Keratinocyte (primary cell): Measurements from ENCODE around the gene R3HDM2. TPM values are rescaled to one million over a fixed set of nuclear protein-coding genes. Genes with fewer than 3 reads are reported as not detected.

Experiments used
- DNase-seq: peaks from one replicate; pipeline ENCODE4 v3.0.0-alpha.2; 2011; ENCODE audit warnings: low read depth, missing footprints, low spot score
- FAIRE-seq: peaks from 2 replicates; lab custom pipeline; 2011; peaks lifted over from hg19 to GRCh38; lab: Jason Lieb, UNC
- H2AFZ ChIP-seq: 2 replicates; pipeline ENCODE4 v1.6.0; 2012; ENCODE audit warnings: low read length, control low read depth, inconsistent platforms; ENCODE audit not compliant: control insufficient read depth
- H3K27ac ChIP-seq: 2 replicates; pipeline ENCODE4 v1.5.1; 2011; ENCODE audit warnings: low read length; ENCODE audit not compliant: control insufficient read depth, insufficient read depth
- H3K27me3 ChIP-seq: 3 replicates; pipeline ENCODE4 v1.6.0; 2011; ENCODE audit warnings: low read length; ENCODE audit not compliant: control insufficient read depth, insufficient read depth; ENCODE audit errors: extremely low read depth
- H3K36me3 ChIP-seq, 2 experiments: 2 replicates in 1 of 2; 3 replicates in 1 of 2; pipeline ENCODE4 v1.5.1; 2011; ENCODE audit warnings: low read length in 2 of 2, mild to moderate bottlenecking in 1 of 2; ENCODE audit not compliant: control insufficient read depth in 2 of 2, insufficient read depth in 2 of 2; ENCODE audit errors: extremely low read depth in 1 of 2
- H3K4me1 ChIP-seq: 3 replicates; pipeline ENCODE4 v1.5.1; 2011; ENCODE audit warnings: low read length; ENCODE audit not compliant: control insufficient read depth, insufficient read depth; ENCODE audit errors: extremely low read depth
- H3K4me2 ChIP-seq: 3 replicates; pipeline ENCODE4 v1.6.0; 2011; ENCODE audit warnings: low read depth, low read length; ENCODE audit not compliant: control insufficient read depth, insufficient read depth; ENCODE audit errors: extremely low read depth
- H3K4me3 ChIP-seq, 3 experiments: fragments of 200-600 bp in 1 of 3; sonication (generic) in 1 of 3; 2 replicates in 2 of 3; 3 replicates in 1 of 3; pipeline ENCODE4 v1.5.1; 2011 to 2016; ENCODE audit warnings: low read length in 3 of 3, mild to moderate bottlenecking in 3 of 3, control low read depth in 2 of 3, inconsistent platforms in 1 of 3, low read depth in 1 of 3, mixed read lengths in 1 of 3, mixed run types in 1 of 3, moderate library complexity in 1 of 3; ENCODE audit not compliant: control insufficient read depth in 2 of 3, insufficient read depth in 2 of 3; ENCODE audit errors: extremely low read depth in 1 of 3
- H3K79me2 ChIP-seq: 2 replicates; pipeline ENCODE4 v1.6.0; 2012; ENCODE audit warnings: low read length; ENCODE audit not compliant: control insufficient read depth, insufficient read depth
- H3K9ac ChIP-seq: 3 replicates; pipeline ENCODE4 v1.6.0; 2011; ENCODE audit warnings: low read length; ENCODE audit not compliant: control insufficient read depth, insufficient read depth; ENCODE audit errors: extremely low read depth
- H3K9me1 ChIP-seq: 3 replicates; pipeline ENCODE4 v1.6.0; 2011; ENCODE audit warnings: low read length; ENCODE audit not compliant: control insufficient read depth, insufficient read depth; ENCODE audit errors: extremely low read depth
- H3K9me3 ChIP-seq: 2 replicates; pipeline ENCODE4 v1.5.1; 2012; ENCODE audit warnings: low read depth, low read length; ENCODE audit not compliant: control insufficient read depth
- H4K20me1 ChIP-seq: 3 replicates; pipeline ENCODE4 v1.6.0; 2011; ENCODE audit warnings: low read length; ENCODE audit not compliant: control insufficient read depth, insufficient read depth; ENCODE audit errors: extremely low read depth
- EZH2 ChIP-seq: IDR thresholded peaks from one replicate; pipeline ENCODE4 v1.6.1; 2012; ENCODE audit warnings: inconsistent platforms, mild to moderate bottlenecking, low read length, moderate library complexity
- dilution Hi-C: fragments of 300-500 bp; cut with MboI; formaldehyde crosslinking; loops from one replicate; pipeline ENCODE4 v1.7.0; 2020; ENCODE audit warnings: low sequenced_read_pairs; ENCODE audit not compliant: extremely low pct_ligation_motif_present
- polyA plus RNA-seq, 5 experiments: library from polyadenylated mRNA; depleted of rRNA in 3 of 5; stranded (reverse) in 3 of 5; stranded (forward) in 1 of 5; unstranded in 1 of 5; fragments of >200 nt; gene quantifications; 1 replicate in 1 of 5; 2 replicates in 3 of 5; 3 replicates in 1 of 5; pipeline versions ENCODE4 v1.2.1 to v1.2.3, GENCODE V29; 2011 to 2012; ENCODE audit warnings: missing spikeins in 2 of 5, low read depth in 1 of 5, low replicate concordance in 1 of 5
- TF ChIP-seq, protein P1 (sequence below), 3 experiments: IDR thresholded peaks in 1 of 3; conservative IDR thresholded peaks in 1 of 3; optimal IDR thresholded peaks in 1 of 3; 2 replicates in 2 of 3; 3 replicates in 1 of 3; pipeline versions ENCODE3 to v1.5.1; 2011; ENCODE audit warnings: low read length in 3 of 3, mild to moderate bottlenecking in 3 of 3, moderate library complexity in 2 of 3, control low read depth in 1 of 3, inconsistent platforms in 1 of 3; ENCODE audit not compliant: insufficient read depth in 2 of 3; ENCODE audit errors: extremely low read depth in 1 of 3

R3HDM2 gene
- polyA plus RNA-seq, 1 donor (not counting 4 experiments of a cell fraction or from before 2014, with no cell fraction given): 11.1 TPM

DNA sequence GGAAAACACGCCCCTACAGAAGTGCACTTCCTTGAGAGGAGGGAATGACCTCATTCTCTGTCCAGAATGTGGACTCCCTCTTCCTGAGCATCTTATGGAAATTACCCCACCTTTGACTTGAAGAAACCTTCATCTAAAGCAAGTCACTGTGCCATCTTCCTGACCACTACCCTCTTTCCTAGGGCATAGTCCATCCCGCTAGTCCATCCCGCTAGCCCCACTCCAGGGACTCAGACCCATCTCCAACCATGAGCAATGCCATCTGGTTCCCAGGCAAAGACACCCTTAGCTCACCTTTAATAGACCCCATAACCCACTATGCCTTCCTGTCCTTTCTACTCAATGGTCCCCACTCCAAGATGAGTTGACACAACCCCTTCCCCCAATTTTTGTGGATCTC, 19.2 kb upstream of the R3HDM2 start:
- H3K36me3 ChIP-seq: no peaks in the 10 kb centered on the region
- TF ChIP-seq EZH2: no peak
- TF ChIP-seq, protein P1, sequence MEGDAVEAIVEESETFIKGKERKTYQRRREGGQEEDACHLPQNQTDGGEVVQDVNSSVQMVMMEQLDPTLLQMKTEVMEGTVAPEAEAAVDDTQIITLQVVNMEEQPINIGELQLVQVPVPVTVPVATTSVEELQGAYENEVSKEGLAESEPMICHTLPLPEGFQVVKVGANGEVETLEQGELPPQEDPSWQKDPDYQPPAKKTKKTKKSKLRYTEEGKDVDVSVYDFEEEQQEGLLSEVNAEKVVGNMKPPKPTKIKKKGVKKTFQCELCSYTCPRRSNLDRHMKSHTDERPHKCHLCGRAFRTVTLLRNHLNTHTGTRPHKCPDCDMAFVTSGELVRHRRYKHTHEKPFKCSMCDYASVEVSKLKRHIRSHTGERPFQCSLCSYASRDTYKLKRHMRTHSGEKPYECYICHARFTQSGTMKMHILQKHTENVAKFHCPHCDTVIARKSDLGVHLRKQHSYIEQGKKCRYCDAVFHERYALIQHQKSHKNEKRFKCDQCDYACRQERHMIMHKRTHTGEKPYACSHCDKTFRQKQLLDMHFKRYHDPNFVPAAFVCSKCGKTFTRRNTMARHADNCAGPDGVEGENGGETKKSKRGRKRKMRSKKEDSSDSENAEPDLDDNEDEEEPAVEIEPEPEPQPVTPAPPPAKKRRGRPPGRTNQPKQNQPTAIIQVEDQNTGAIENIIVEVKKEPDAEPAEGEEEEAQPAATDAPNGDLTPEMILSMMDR (optimal IDR thresholded peaks at IDR 0.05 in 1 of 3, IDR thresholded peaks at IDR 0.05 in 1 of 3, conservative IDR thresholded peaks at IDR 0.05 in 1 of 3; ENCODE audit: extremely low read depth in 1 of 3, insufficient read depth in 2 of 3, low read length in 3 of 3): no peak
- no peak overlapping the region for H3K27ac ChIP-seq
- H3K9me3 ChIP-seq: no peaks in the 10 kb centered on the region
- H3K9me1 ChIP-seq: no peaks in the 10 kb centered on the region
- no peaks in the 10 kb centered on the region for H3K4me1 ChIP-seq
- dilution Hi-C loops: no loop called here
- no peak overlapping the region for H3K4me3 ChIP-seq
- FAIRE-seq (no peak), DNase-seq (no peak)
- no peak overlapping the region for H3K9ac ChIP-seq
- H4K20me1 ChIP-seq: no peaks in the 10 kb centered on the region
- peaks cover 7% of the 10 kb centered on the region for H3K27me3 ChIP-seq
- no peak overlapping the region for H3K4me2 ChIP-seq
- H3K79me2 ChIP-seq: no peaks in the 10 kb centered on the region
- H2AFZ ChIP-seq: no peak overlapping the region

DNA sequence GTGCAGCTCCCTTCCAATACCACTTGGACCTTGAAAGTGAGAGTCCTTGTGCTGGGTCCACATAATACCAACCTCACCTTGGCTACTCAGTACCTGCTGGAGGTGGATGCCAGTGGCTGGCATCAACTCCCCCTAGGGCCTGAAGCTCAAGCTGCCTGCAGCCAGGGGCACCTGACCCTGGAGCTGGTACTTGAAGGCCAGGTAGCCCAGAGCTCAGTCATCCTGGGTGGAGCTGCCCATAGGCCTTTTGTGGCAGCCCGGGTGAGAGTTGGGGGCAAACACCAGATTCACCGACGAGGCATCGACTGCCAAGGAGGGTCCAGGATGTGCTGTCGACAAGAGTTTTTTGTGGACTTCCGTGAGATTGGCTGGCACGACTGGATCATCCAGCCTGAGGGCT, 18.5 kb upstream of the R3HDM2 start:
- dilution Hi-C loops: no loop called here
- no peaks in the 10 kb centered on the region for H3K9me1 ChIP-seq
- H3K9me3 ChIP-seq: no peaks in the 10 kb centered on the region
- no peaks in the 10 kb centered on the region for H3K79me2 ChIP-seq
- no peak for FAIRE-seq
- H3K4me2 ChIP-seq: no peak overlapping the region
- no peak overlapping the region for H3K27ac ChIP-seq
- no peak overlapping the region for H3K4me3 ChIP-seq
- TF ChIP-seq, protein P1 (optimal IDR thresholded peaks at IDR 0.05 in 1 of 3, IDR thresholded peaks at IDR 0.05 in 1 of 3, conservative IDR thresholded peaks at IDR 0.05 in 1 of 3; ENCODE audit: extremely low read depth in 1 of 3, insufficient read depth in 2 of 3, low read length in 3 of 3): no peak
- no peak for TF ChIP-seq EZH2
- H4K20me1 ChIP-seq: no peaks in the 10 kb centered on the region
- H3K9ac ChIP-seq: no peak overlapping the region
- H3K27me3 ChIP-seq: peaks cover 7% of the 10 kb centered on the region
- no peak overlapping the region for H2AFZ ChIP-seq
- no peak for DNase-seq
- no peaks in the 10 kb centered on the region for H3K4me1 ChIP-seq
- no peaks in the 10 kb centered on the region for H3K36me3 ChIP-seq
